ENCODE measurements around the gene TSHZ3. TPM values are rescaled to one million over a fixed set of nuclear protein-coding genes. Genes with fewer than 3 reads are reported as not detected.

The TSHZ3 gene
- total RNA-seq, 4 donors from 2014 or later, result 0.19 to 5.3 (median 1.9) TPM

DNA sequence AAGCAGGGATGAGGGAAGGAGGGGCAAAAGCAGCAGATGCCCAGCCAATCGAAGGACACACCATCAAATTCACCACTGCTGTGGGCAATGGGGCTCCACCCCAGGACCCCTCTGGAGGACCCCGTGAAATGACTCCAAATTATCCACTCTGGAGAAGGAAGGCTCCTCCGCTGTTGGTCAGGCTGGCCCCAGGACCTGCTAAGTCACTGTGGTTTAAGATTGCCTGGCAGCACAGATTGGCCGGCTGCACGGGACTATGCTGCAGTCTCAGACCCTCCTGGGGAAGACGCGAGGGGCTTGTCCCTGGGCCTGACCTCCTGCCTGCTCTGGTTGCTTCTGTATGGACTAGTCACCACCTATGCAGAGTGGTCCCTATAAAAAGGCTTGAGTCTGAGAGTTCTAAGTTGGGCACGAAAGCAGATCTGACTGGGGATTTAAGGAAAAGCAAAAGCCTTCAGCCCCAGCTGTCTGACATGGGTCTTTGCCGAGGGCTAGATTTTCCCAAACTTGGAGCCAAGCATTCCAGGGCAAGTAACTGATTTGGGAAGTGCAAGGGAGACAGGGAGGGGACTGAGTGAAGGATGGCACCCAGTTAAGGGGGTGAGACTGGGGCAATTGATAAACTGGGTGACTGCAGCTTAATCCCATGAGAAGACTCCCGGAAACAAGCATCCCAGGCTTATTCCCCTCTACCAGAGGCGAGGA, 91.7 kb downstream of the TSHZ3 start:
- no peak for TF ChIP-seq CTCF (IDR thresholded peaks at IDR 0.05)
- TF ChIP-seq POLR2A (IDR thresholded peaks at IDR 0.05), result no peak
- Histone ChIP-seq H3K27me3 (no peaks in the 10 kb centered on the region), H3K4me3 (no peak overlapping the region), H3K9me3 (no peaks in the 10 kb centered on the region), H3K4me1 (peaks cover 0 to 29% (median 12%) of the 10 kb centered on the region in 3 donors), H3K27ac (no peak overlapping the region), H3K36me3 (no peaks in the 10 kb centered on the region)
- WGBS, 2 donors, result 70 to 87% methylated on average over 8 of the region's 11 CpGs
- intact Hi-C loops (cut with DNase I), result no loop called here
- DNase-seq, result no peak

DNA sequence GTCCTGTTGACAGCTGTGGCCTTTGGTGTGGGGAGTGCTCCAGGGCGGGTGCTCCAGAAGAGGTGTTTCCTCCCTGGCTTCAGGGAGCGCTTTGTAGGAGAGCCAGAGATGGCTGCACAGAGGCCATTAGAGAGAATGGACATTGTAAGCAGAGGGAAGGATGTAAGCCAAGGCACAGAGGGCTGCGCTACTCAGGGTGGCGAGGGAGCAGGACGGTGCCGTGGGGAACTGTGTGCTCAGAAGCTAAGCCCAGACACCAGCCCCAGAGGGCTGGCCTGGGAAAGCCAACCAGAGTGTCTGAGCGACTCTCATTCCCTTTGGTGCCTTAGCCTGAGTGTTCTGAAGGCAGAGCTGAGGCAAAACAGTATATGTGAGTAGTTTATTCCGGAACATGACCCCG, 92.2 kb downstream of the TSHZ3 start:
- Histone ChIP-seq H3K27me3 (no peaks in the 10 kb centered on the region), H3K4me3 (no peak overlapping the region), H3K27ac (no peak overlapping the region), H3K36me3 (no peaks in the 10 kb centered on the region), H3K9me3 (no peaks in the 10 kb centered on the region), H3K4me1 (peaks cover 0 to 25% (median 12%) of the 10 kb centered on the region in 3 donors)
- intact Hi-C loops (cut with DNase I), result no loop called here
- TF ChIP-seq POLR2A (IDR thresholded peaks at IDR 0.05) (no peak), CTCF (IDR thresholded peaks at IDR 0.05) (no peak)
- 85 to 95% methylated on average over 7 to 8 of the region's 9 CpGs for WGBS, 2 donors
- DNase-seq, result no peak

- Histone ChIP-seq H3K27ac (no peak overlapping the region), H3K4me3 (no peak overlapping the region), H3K4me1 (peaks cover 0 to 20% (median 12%) of the 10 kb centered on the region in 3 donors), H3K9me3 (no peaks in the 10 kb centered on the region), H3K27me3 (no peaks in the 10 kb centered on the region), H3K36me3 (no peaks in the 10 kb centered on the region)
- 76 to 80% methylated on average over 5 to 6 of the region's 8 CpGs for WGBS, 2 donors
- intact Hi-C loops (cut with DNase I), result no loop called here
- no peak for DNase-seq
- TF ChIP-seq CTCF (IDR thresholded peaks at IDR 0.05) (no peak), POLR2A (IDR thresholded peaks at IDR 0.05) (no peak)
Observed at GRCh38 chr19:31256593-31256960, 92.7 kb downstream of the TSHZ3 start.

DNA sequence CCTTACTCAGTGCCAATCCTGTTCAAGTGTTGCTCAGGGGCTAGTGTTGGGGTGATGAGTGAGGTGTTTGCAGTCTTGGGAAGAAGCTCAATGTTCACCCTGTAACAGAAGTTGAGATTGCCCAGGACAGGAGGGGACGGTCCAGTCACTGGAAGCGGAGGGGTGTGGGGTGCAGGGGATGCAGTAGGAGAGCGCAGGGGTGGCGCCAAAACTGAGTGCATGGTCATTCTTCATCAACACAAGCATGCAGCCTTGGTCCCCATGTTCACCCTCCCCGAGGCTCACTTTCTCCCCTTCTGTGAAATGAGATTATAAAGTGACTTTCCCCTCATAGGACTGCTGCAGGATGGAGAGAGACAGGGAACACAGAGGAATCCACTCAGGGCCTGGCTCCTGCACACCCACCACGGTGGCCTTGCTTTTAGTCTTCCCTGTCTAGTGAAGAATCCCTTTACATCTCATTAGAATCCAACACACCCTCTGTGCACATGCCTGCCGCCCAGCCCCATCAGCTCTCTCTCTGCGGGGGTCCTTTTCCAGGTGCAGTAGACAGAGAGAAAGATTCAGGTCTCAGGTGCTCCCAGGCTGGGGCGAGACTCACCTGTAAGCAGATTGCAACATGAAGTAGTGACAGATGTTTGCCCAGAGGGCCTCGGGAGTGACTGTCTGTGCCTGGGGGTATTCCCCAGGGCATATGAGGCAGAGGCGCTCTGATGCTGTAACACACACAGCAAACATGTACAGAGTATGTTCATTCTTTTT, 93.2 kb downstream of the TSHZ3 start:
- Histone ChIP-seq H3K36me3 (no peaks in the 10 kb centered on the region), H3K4me3 (no peak overlapping the region), H3K27me3 (no peaks in the 10 kb centered on the region), H3K27ac (no peak overlapping the region), H3K4me1 (peaks cover 0 to 15% (median 11%) of the 10 kb centered on the region in 3 donors), H3K9me3 (no peaks in the 10 kb centered on the region)
- intact Hi-C loops (cut with DNase I), result no loop called here
- DNase-seq, result no peak
- TF ChIP-seq CTCF (IDR thresholded peaks at IDR 0.05), result no peak
- TF ChIP-seq POLR2A (IDR thresholded peaks at IDR 0.05), result no peak
- WGBS, 2 donors, result 74 to 84% methylated on average over 7 to 10 of the region's 11 CpGs

DNA sequence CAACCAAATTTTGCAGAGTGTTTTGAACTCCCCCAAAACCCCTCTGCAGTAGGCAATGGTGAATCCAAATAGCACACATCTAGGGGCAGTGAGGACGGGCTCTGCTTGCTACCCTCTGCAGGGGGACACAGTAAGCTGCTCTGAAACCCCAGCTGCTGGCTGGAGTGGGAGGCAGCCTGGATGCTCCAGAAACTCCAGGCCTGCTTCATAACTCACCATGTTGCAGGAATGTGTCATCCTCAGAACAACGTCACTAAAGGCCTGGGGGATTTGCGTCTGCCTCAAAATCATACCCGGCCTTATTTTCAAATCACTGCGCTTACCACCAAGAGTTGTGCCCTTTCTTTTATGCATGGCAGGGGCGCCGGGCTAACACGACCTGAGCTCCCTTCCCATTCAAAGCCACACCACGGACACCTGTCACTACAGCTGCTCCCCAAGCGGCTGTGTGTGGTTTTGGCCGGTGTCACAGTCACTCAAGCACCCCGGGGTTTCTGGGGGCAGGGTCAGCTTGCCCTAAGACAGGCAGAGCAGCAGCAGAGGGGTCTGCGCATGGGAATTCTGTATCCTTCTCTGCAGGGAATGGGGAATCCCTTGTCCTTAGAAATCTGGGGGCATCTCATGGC, 93.9 kb downstream of the TSHZ3 start:
- intact Hi-C loops (cut with DNase I), result no loop called here
- peaks cover 0 to 7% (median 4%) of the 10 kb centered on the region in 3 donors for H3K4me1 ChIP-seq
- H3K27me3 ChIP-seq, result no peaks in the 10 kb centered on the region
- no peaks in the 10 kb centered on the region for H3K9me3 ChIP-seq
- no peak overlapping the region for H3K4me3 ChIP-seq
- H3K36me3 ChIP-seq, result no peaks in the 10 kb centered on the region
- WGBS, 2 donors, result 84 to 90% methylated on average over 6 to 9 of the region's 13 CpGs
- TF ChIP-seq CTCF (IDR thresholded peaks at IDR 0.05) (no peak), POLR2A (IDR thresholded peaks at IDR 0.05) (no peak)
- no peak overlapping the region for H3K27ac ChIP-seq
- no peak for DNase-seq

Data from esophagus squamous epithelium (tissue), 5 donors.